OCI-LY7 (cell line): ENCODE results near the gene MCRIP1. TPM values are rescaled to one million over a fixed set of nuclear protein-coding genes. Genes with fewer than 3 reads are reported as not detected.

ENCODE experiments used
- BruUV-seq: library from RNA; stranded (reverse); fragments of 400-500 nt; replicated peaks from 2 replicates; lab custom pipeline; 2021; lab: Mats Ljungman, UMichigan
- CTCF ChIA-PET: fragments of 300-600 bp; sonication (Branson Sonifier 250); formaldehyde crosslinking; loops from one replicate; lab custom pipeline; 2022; ENCODE audit warnings: antibody characterized with exemption; ENCODE audit not compliant: unreplicated experiment; lab: Charles Lee
- POLR2A ChIA-PET: fragments of 300-600 bp; sonication (Branson Sonifier 250); formaldehyde crosslinking; loops from one replicate; lab custom pipeline; 2022; ENCODE audit warnings: antibody characterized with exemption; lab: Charles Lee
- DNase-seq: peaks from one replicate; pipeline ENCODE4 v3.0.0-alpha.2; 2015; ENCODE audit warnings: low spot score
- H2AFZ ChIP-seq: fragments of 200-600 bp; sonication (generic), shearing (Covaris generic); 2 replicates; pipeline ENCODE4 v1.6.1; 2014; ENCODE audit warnings: mild to moderate bottlenecking, antibody characterized with exemption, low read length, moderate library complexity
- H3K27ac ChIP-seq: fragments of 200-600 bp; sonication (generic); 2 replicates; pipeline ENCODE4 v1.5.1; 2014; ENCODE audit warnings: mixed run types, low read depth, mild to moderate bottlenecking, moderate library complexity, low read length, inconsistent platforms; ENCODE audit not compliant: poor library complexity, severe bottlenecking
- H3K36me3 ChIP-seq: fragments of 200-600 bp; sonication (generic); 2 replicates; pipeline ENCODE4 v1.6.1; 2014; ENCODE audit warnings: mild to moderate bottlenecking, antibody characterized with exemption, low read length, moderate library complexity, mixed read lengths; ENCODE audit not compliant: insufficient read depth
- H3K4me1 ChIP-seq: fragments of 200-600 bp; sonication (generic); 2 replicates; pipeline ENCODE4 v1.5.1; 2014; ENCODE audit warnings: mild to moderate bottlenecking, low read length; ENCODE audit not compliant: insufficient read depth, poor library complexity, severe bottlenecking
- H3K4me2 ChIP-seq: fragments of 200-600 bp; sonication (generic); 2 replicates; pipeline ENCODE4 v1.6.1; 2014; ENCODE audit warnings: mild to moderate bottlenecking, low read length
- H3K4me3 ChIP-seq: fragments of 200-600 bp; sonication (generic); 2 replicates; pipeline ENCODE4 v1.5.1; 2014; ENCODE audit warnings: mild to moderate bottlenecking, low read depth, low read length; ENCODE audit not compliant: poor library complexity, severe bottlenecking
- H3K79me2 ChIP-seq: fragments of 200-600 bp; sonication (generic); 2 replicates; pipeline ENCODE4 v1.6.1; 2016; ENCODE audit warnings: low read depth, mild to moderate bottlenecking, low read length, moderate library complexity, mixed read lengths; ENCODE audit not compliant: insufficient read depth
- H3K9me2 ChIP-seq: fragments of 200-600 bp; sonication (generic); 2 replicates; pipeline ENCODE4 v1.6.1; 2016; ENCODE audit warnings: mild to moderate bottlenecking, low read length, mixed read lengths; ENCODE audit not compliant: insufficient read depth
- H3K9me3 ChIP-seq: fragments of 200-600 bp; sonication (generic); 2 replicates; pipeline ENCODE4 v1.6.1; 2014; ENCODE audit warnings: mild to moderate bottlenecking, mixed run types, low read length, mixed read lengths
- H4K20me1 ChIP-seq: fragments of 200-600 bp; sonication (generic); 2 replicates; pipeline ENCODE4 v1.6.1; 2014; ENCODE audit warnings: mild to moderate bottlenecking, antibody characterized with exemption, low read length, moderate library complexity, mixed read lengths; ENCODE audit not compliant: insufficient read depth
- CTCF ChIP-seq: fragments of 200-600 bp; sonication (generic); conservative IDR thresholded peaks from 2 replicates; pipeline ENCODE4 v1.5.1; 2014; ENCODE audit warnings: mild to moderate bottlenecking, antibody characterized with exemption, low read length, moderate library complexity, mixed read lengths
- EZH2phosphoT487 ChIP-seq: fragments of 200-600 bp; sonication (generic); IDR thresholded peaks from 2 replicates; pipeline ENCODE4 v1.6.1; 2018; ENCODE audit warnings: low read depth, borderline replicate concordance, mild to moderate bottlenecking, mixed run types, antibody characterized with exemption, low read length, moderate library complexity, mixed read lengths
- intact Hi-C: fragments of 100-400 bp; cut with micrococcal nuclease; formaldehyde crosslinking; loops from one replicate; pipeline ENCODE4 v1.10.0; 2022; ENCODE audit not compliant: unreplicated experiment
- total RNA-seq, 2 experiments: library from RNA; depleted of rRNA in 1 of 2; stranded (reverse); fragments of >200 nt in 1 of 2; shearing (Covaris generic) in 1 of 2; gene quantifications; 2 replicates each; pipeline ENCODE4 v1.2.3, GENCODE V29; 2014 to 2022

Gene MCRIP1
- total RNA-seq, 2 experiments from 2014 or later: 170 to 288 TPM

GRCh38 chr17:81867991-81868673 is 35.0 kb upstream of the MCRIP1 start:
- peaks cover 76% of the 10 kb centered on the region for H3K36me3 ChIP-seq
- DNase-seq: peak; percentile 31
- intact Hi-C loops: no loop called here
- H3K4me2 ChIP-seq: peak overlapping the region; percentile 23; the same call in 1 of the 2 replicates
- H3K79me2 ChIP-seq: peaks cover 40% of the 10 kb centered on the region
- ChIA-PET CTCF (no interaction called here), POLR2A (interaction anchor here (1.1 kb wide), 1 partner anchor 24 kb away, joined by 5 read pairs; the partner anchor contains the start of gene ANAPC11)
- no peaks in the 10 kb centered on the region for H3K9me2 ChIP-seq
- peak overlapping the region; percentile 61 for H3K27ac ChIP-seq
- H3K4me3 ChIP-seq: no peak overlapping the region
- no peak overlapping the region for H2AFZ ChIP-seq
- H3K4me1 ChIP-seq: peaks cover 64% of the 10 kb centered on the region
- TF ChIP-seq EZH2phosphoT487 (no peak), CTCF (no peak)
- H4K20me1 ChIP-seq: peaks cover 5% of the 10 kb centered on the region; the same call in 1 of the 2 replicates
- BruUV-seq: no TSS peak
- H3K9me3 ChIP-seq: no peaks in the 10 kb centered on the region

- peak; percentile 67 for DNase-seq
- Histone ChIP-seq H3K9me2 (no peaks in the 10 kb centered on the region), H2AFZ (no peak overlapping the region), H3K79me2 (peaks cover 47% of the 10 kb centered on the region), H4K20me1 (peaks cover 5% of the 10 kb centered on the region; the same call in 1 of the 2 replicates), H3K4me1 (peaks cover 64% of the 10 kb centered on the region), H3K36me3 (peaks cover 83% of the 10 kb centered on the region), H3K9me3 (no peaks in the 10 kb centered on the region), H3K4me2 (peak overlapping the region; percentile 23; the same call in 1 of the 2 replicates), H3K27ac (peak overlapping the region; percentile 61), H3K4me3 (no peak overlapping the region)
- intact Hi-C loops: no loop called here
- CTCF ChIA-PET: no interaction called here
- BruUV-seq: no TSS peak
- POLR2A ChIA-PET: interaction anchor here (0.6 to 1.1 kb wide), 3 partner anchors 13 to 32 kb away, joined by 3 to 5 read pairs (median 3); partner anchors contain the start of gene ANAPC11
- no peak for TF ChIP-seq EZH2phosphoT487
- TF ChIP-seq CTCF: no peak
Measured at GRCh38 chr17:81867170-81867990, 34.3 kb upstream of the MCRIP1 start.
